Measurements from ENCODE around the gene CAPN1. TPM values are rescaled to one million over a fixed set of nuclear protein-coding genes. Genes with fewer than 3 reads are reported as not detected.
"Not testable (repeated sequence)": the region's sequence is repeated elsewhere in the genome, so short reads cannot be mapped to it uniquely, and the experiment has no call there.

Gene CAPN1
- total RNA-seq, 1 experiment from 2014 or later: 99.3 TPM

DNA sequence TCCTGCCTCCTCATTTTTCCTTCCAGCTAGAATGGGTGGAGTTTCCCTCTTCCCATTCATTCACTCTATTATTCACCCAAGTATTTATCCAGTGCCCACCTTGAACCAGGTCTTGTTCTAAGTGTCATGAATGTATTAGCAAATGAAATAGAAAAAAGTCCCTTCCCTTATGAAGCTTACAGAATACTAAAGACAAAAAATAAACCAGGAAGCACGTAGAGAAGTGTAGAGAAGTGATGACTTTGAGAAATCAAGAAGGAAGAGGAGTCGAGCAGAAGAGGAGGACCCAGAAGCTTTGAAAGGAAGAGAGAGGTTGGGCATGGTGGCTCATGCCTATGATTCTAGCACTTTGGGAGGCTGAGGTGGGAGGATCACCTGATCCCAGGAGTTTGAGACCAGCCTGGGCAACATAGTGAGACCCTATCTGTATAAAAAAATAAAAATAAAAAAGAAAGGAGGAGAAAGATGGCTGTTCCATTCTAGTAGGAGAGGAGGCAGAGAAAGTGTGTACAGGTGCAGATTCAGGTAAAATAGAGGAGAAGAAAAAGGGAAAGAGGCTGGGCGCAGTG, 30.3 kb upstream of the CAPN1 start:
- no peak for DNase-seq
- H3K36me3 ChIP-seq: no peaks in the 10 kb centered on the region
- no peak overlapping the region for H3K4me3 ChIP-seq
- H3K27me3 ChIP-seq: no peaks in the 10 kb centered on the region
- no peaks in the 10 kb centered on the region for H3K9me3 ChIP-seq

DNA sequence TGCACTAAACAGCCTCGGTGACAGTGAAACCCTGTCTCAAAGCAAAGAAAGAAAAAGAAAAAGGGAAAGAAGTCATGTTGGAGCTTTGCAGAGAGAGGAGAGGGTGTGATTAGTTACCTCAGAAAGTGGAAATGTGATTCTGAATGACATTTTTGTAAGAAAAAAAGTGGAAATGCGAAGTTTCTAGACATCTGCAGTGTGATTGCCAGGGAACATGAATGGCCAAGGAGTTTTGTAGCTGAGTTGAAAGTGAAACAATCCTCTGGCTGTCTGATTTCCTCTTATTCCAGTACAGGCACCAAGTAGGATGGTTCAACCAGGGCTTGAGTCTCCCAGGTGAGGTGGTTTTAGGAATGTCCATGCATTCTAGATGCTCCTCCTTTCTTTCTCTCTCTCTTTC, 29.6 kb upstream of the CAPN1 start:
- Histone ChIP-seq H3K4me3 (no peak overlapping the region), H3K9me3 (no peaks in the 10 kb centered on the region), H3K27me3 (no peaks in the 10 kb centered on the region), H3K36me3 (no peaks in the 10 kb centered on the region)
- DNase-seq: no peak

DNA sequence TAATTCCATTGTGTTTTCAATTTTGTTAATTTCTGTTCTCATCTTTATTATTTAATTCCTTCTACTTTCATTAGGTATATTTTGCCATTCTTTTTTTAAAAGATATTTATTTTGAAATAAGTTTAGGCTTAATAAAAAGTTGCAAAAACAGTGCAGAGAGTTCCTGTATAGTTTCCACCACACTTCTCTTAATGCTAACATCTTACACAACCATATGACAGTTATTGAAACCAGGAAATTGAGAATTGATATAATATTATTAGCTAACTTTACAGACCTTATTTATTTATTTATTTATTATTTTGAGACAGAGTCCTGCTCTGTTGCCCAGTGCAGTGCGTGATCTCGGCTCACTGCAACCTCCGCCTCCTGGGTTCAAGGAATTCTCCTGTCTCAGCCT, 25.5 kb upstream of the CAPN1 start:
- no peaks in the 10 kb centered on the region for H3K27me3 ChIP-seq
- no peaks in the 10 kb centered on the region for H3K9me3 ChIP-seq
- DNase-seq: no peak
- no peaks in the 10 kb centered on the region for H3K36me3 ChIP-seq
- no peak overlapping the region for H3K4me3 ChIP-seq

DNA sequence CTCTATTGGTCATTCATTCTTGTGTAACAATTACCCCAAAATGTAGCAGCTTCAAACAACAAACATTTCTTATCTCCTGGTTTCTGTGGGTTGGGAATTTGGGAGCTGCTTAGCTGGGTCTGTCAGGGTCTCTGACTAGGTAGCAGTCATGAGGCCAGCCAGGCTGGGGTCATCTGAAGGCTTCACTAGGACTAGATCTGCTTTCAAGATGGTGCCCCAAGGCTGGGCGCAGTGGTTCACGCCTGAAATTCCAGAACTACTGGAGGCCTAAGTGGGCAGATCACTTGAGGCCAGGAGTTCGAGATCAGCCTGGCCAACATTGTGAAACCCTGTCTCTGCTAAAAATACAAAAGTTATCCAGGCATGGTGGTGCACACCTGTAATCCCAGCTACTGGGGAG, 24.8 kb upstream of the CAPN1 start:
- H3K36me3 ChIP-seq: no peaks in the 10 kb centered on the region
- no peak overlapping the region for H3K4me3 ChIP-seq
- no peak for DNase-seq
- H3K27me3 ChIP-seq: no peaks in the 10 kb centered on the region
- no peaks in the 10 kb centered on the region for H3K9me3 ChIP-seq

DNA sequence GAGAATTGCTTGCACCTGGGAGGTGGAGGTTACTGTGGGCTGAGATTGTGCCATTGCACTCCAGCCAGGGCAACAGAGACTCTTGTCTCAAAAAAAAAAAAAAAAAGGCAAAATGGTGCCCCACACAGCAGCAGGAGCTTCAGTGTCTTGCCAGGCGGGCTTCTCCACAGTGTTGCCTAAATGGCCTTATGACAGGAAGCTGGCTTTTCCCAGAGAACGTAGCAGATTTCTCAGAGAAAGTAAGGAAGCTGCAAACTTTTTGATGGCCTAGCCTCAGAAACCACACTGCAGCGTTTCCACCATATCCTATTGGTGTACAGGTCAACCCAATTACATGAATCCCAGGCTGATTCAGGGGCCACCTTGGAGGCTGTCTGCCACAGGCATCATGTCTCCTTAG, 24.4 kb upstream of the CAPN1 start:
- Histone ChIP-seq H3K36me3 (no peaks in the 10 kb centered on the region), H3K4me3 (no peak overlapping the region), H3K9me3 (no peaks in the 10 kb centered on the region), H3K27me3 (no peaks in the 10 kb centered on the region)
- no peak for DNase-seq

- Histone ChIP-seq H3K36me3 (no peaks in the 10 kb centered on the region), H3K4me3 (no peak overlapping the region), H3K27me3 (no peaks in the 10 kb centered on the region), H3K9me3 (no peaks in the 10 kb centered on the region)
- DNase-seq: no peak
Observed at GRCh38 chr11:65159012-65159411, 22.7 kb upstream of the CAPN1 start.

DNA sequence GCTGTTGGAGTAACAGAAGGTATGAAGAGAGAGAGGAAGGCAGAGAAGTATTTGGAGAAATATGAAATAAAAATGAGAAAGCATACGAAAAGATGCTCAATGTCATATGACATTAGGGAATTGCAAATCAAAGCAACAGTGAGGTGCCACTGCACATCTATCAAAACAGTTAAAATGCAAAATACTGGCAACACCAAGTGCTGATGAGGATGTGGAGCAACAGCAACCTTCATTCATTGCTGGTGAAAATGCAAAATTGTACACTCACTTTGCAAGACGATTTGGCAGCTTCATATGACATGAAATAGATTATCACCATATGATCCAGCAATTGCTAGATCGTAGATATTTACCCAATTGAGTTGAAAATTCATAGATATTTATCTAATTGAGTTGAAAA, 21.1 kb upstream of the CAPN1 start:
- no peaks in the 10 kb centered on the region for H3K36me3 ChIP-seq
- DNase-seq: no peak
- H3K9me3 ChIP-seq: no peaks in the 10 kb centered on the region
- H3K4me3 ChIP-seq: no peak overlapping the region
- no peaks in the 10 kb centered on the region for H3K27me3 ChIP-seq

- Histone ChIP-seq H3K27me3 (no peaks in the 10 kb centered on the region), H3K36me3 (no peaks in the 10 kb centered on the region), H3K4me3 (no peak overlapping the region), H3K9me3 (no peaks in the 10 kb centered on the region)
- DNase-seq: no peak
Observed at GRCh38 chr11:65163684-65164083, 18.0 kb upstream of the CAPN1 start.

DNA sequence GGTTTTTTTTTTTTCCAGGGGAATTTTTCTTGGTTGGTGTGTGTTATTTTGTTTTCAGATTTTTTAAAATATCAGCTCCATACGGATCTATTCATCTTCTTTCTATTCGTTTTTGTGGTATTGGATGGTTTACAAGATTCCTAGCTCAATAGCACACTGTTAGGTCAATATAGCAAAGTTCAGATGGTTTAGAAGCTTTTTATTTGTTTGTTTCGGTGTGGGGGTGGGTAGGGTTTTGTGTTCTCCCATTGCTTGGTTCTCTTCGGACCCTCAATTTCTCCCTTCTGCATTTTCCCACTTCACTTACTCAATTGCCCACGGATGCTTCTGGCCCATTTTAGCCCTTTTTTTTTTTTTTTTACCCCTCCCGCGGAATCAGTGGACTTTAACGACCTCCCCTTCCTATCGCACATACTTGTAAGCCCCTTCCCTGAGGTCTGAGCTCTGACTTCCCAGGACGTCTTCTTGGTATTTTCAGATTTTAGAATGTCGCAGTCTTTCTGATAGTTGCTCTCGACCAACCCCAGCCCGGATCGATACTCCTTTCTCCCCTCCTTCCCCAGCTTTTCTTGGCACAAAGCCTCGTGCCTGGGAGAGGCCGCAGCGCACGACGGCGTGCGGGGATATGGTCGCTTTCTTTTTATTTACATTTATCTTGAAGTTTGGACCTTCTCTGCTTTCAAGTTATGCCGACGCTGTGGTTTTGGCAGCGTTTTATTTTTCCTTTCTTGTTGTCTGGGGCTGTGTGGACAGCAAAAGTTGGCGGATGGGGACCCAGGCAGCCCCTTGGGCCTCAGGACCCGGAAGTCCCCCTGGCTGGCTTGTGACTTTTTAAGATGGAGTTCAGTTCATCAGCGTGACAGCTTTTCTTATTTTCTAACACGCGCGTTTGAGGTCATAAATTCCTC, 16.1 kb upstream of the CAPN1 start:
- H3K9me3 ChIP-seq: no peaks in the 10 kb centered on the region
- no peaks in the 10 kb centered on the region for H3K36me3 ChIP-seq
- no peak for DNase-seq
- H3K27me3 ChIP-seq: no peaks in the 10 kb centered on the region
- H3K4me3 ChIP-seq: 0 out of 2 replicates have a peak overlapping the region, but pooled peaks have one; percentile 8

DNA sequence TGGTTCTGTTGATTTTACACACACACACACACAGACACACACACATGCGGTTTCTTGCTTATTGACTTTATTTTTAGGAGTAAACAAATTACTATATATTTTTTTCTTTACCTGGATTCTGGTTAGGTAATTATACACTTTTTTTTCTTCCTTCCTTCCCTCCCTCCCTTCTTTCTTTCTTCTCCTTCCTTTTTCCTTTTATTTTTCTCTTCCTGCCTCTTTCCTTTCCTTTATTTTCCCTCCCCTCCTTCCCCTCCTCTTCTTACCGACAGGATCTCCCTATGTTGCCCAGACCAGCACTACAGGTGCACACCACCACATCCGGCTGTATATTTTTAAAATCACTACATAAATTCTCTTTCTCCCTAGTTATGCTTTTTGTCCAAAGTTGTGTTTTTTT, 14.8 kb upstream of the CAPN1 start:
- no peaks in the 10 kb centered on the region for H3K9me3 ChIP-seq
- no peaks in the 10 kb centered on the region for H3K27me3 ChIP-seq
- H3K4me3 ChIP-seq: no peak overlapping the region
- DNase-seq: no peak
- no peaks in the 10 kb centered on the region for H3K36me3 ChIP-seq

- Histone ChIP-seq H3K9me3 (no peaks in the 10 kb centered on the region), H3K27me3 (no peaks in the 10 kb centered on the region)
- DNase-seq: no peak
Observed at GRCh38 chr11:65167656-65168055, 14.1 kb upstream of the CAPN1 start.

DNA sequence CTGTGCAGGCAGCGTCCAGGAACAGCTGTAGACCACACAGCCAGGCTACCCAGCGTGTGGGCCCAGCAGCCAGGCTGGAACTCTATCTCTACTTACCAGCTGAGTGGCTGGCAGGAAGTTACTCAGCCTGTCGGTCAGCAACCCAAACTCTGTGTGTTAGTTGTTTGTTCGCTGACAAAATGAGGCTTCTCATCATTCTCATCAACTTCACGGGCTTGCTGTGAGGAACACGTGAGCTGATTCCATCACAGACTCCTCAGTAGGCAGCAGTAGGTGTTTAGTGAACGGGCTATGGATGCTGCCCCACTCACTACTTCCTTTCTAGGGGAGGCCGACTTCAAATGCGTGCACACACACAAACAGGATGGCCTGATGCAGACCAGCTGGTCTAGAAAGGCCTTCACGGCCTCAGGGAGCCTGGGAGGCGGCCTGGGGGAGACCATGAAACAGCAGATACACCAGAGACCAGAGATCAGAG, 12.5 kb upstream of the CAPN1 start:
- no peak overlapping the region for H3K4me3 ChIP-seq
- H3K9me3 ChIP-seq: no peaks in the 10 kb centered on the region
- H3K36me3 ChIP-seq: no peaks in the 10 kb centered on the region
- DNase-seq: no peak
- no peaks in the 10 kb centered on the region for H3K27me3 ChIP-seq

More at GRCh38 chr11:65167656-65168055, 14.1 kb upstream of the CAPN1 start:
- Histone ChIP-seq H3K4me3 (no peak overlapping the region), H3K36me3 (no peaks in the 10 kb centered on the region)

DNA sequence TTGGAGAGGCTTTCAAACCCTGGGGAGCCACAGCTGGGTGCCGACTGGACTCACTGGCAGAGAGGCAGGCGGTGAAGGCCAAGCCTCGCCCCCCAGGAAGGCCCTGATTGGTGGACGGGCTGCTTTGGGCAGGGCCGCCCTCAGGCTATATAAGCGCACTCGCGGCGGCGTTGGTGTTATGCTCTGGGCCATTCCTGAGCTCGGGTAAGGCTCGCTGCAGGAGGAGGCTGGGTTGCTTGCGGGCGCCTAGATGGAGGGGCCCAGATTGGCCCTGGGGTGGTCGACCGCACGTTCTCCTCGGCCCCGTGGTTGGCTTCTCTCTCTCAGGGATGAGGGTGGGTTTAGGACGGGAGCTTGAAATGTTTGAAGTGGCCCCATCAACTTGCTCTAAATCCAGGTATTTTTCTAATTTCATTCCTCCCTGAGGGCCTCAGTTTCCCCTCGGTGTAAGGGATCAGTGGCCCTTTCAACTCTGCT, 11.6 kb upstream of the CAPN1 start, which contains the start of gene SPDYC:
SPDYC (plus strand) TSS at position 176 of the 477 bp plus-strand sequence. CDS start 1,125 bp downstream, outside the sequence.
- DNase-seq: peak; percentile 26
- no peak within 1 kb of the TSS for H3K4me3 ChIP-seq
- H3K9me3 ChIP-seq: no peaks in the 10 kb centered on the region
- H3K27me3 ChIP-seq: no peaks in the 10 kb centered on the region
- no peaks in the 10 kb centered on the region for H3K36me3 ChIP-seq

GRCh38 chr11:65172600-65172999, 9.1 kb upstream of the CAPN1 start:
- Histone ChIP-seq H3K4me3 (no peak overlapping the region), H3K9me3 (no peaks in the 10 kb centered on the region), H3K36me3 (no peaks in the 10 kb centered on the region), H3K27me3 (no peaks in the 10 kb centered on the region)
- no peak for DNase-seq

DNA sequence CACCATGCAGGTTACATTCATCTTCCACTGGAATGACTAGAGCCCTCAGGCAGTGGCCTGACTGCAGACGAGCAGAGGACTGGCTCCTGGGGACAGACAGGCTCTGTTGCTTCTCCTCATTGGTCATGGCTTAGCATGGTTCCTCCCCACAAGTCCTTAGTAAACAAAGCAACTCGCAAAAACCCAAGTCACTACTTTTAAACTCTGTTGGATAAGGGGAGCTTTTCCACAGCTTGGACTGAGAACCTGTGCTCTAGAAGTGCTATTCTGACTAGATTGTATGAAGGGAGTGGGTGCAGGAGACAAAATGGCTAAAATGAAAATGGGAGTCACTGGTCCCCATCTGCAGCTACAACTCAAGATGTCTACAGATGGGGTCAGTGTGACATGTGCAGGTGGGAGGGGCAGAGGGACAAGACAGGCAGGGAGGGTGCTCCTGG, 7.1 kb upstream of the CAPN1 start:
- not testable (repeated sequence) for DNase-seq

DNA sequence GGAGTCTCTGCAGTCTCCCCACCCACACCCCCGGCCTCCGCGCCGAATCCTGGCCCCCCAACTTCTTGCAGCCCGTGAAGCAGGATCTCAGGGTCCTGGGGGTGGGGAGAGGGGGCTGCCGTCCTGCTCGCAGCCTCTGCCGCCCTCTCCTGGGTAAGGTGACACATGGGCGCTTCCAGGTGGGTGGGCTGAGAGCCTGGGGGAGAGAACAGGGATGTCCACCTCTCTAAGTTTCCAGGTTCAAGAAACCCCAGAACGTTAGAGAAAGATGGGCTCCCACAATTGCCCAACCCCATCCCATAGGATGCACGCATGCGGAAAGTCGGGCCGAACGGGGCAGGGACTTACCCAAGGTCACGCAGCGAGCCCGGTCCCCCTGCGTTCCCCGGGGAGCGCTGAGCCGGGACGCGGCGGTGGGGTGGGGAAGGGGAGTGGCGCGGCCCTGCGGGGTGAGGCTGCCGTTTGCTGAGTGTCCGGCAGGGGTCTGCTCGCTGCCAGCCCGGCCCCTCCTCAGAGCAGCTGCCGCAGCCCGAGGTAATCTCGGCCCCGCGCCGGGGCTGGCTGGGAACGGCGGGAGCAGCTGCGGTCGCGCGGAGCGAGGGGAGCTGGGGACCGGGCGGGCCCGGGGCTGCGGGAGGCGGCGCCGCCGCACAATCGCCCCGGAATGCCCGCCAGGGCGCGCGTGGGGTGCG, 705 bp upstream of the CAPN1 start:
- Histone ChIP-seq H3K36me3 (peaks cover 4% of the 10 kb centered on the region; the same call in 1 of the 2 replicates), H3K4me3 (peak overlapping the region; percentile 84), H3K27me3 (no peaks in the 10 kb centered on the region), H3K9me3 (no peaks in the 10 kb centered on the region)
- peak; percentile 73 for DNase-seq

More for the DNA sequence above, 7.1 kb upstream of the CAPN1 start:
- not testable (repeated sequence) for H3K27me3 ChIP-seq, H3K9me3 ChIP-seq, H3K4me3 ChIP-seq, H3K36me3 ChIP-seq

Measured in MG63 (cell line).